HCT116 (cell line): ENCODE results near the gene SEMA6D. TPM values are rescaled to one million over a fixed set of nuclear protein-coding genes. Genes with fewer than 3 reads are reported as not detected.

Experiments
- ATAC-seq: fragments of 200-7000 bp; cut with Tn5 transposase; 2 replicates; pipeline ENCODE4 v1.9.1; 2020; ENCODE audit warnings: mild to moderate bottlenecking, moderate library complexity
- BruUV-seq: library from RNA; stranded (reverse); fragments of 400-500 nt; replicated peaks from 2 replicates; lab custom pipeline; 2021; lab: Mats Ljungman, UMichigan
- CTCF ChIA-PET: fragments of 300-600 bp; sonication (Branson Sonifier 250); formaldehyde crosslinking; loops from one replicate; lab custom pipeline; 2021; ENCODE audit warnings: antibody characterized with exemption; lab: Charles Lee
- POLR2A ChIA-PET: fragments of 300-600, 350-600 bp; sonication (Branson Sonifier 250); formaldehyde crosslinking; loops from one replicate; lab custom pipeline; 2021; ENCODE audit warnings: antibody characterized with exemption; lab: Charles Lee
- RAD21 ChIA-PET, 2 experiments: fragments of 300-600 bp; sonication (Branson Sonifier 250); formaldehyde crosslinking; loops; one replicate each; lab custom pipeline; 2023; ENCODE audit warnings: low total read pairs in 2 of 2; ENCODE audit not compliant: uncharacterized antibody in 2 of 2, unreplicated experiment in 2 of 2, low non-redundant PET in 1 of 2; lab: Charles Lee
- DNase-seq: peaks from one replicate; pipeline ENCODE4 v3.0.0-alpha.2; 2010; ENCODE audit warnings: low read depth, low spot score
- H2AFZ ChIP-seq: fragments of 200-600 bp; shearing (Covaris generic), sonication (generic); 2 replicates; pipeline ENCODE4 v1.6.1; 2017; ENCODE audit warnings: low read depth, mixed run types, mixed read lengths, antibody characterized with exemption, low read length; ENCODE audit not compliant: poor library complexity, severe bottlenecking
- H3K27ac ChIP-seq: 2 replicates; pipeline ENCODE4 v1.5.1; 2012; ENCODE audit warnings: low read depth, low read length
- H3K27me3 ChIP-seq: fragments of 200-600 bp; sonication (generic); 2 replicates; pipeline ENCODE4 v1.6.1; 2016; ENCODE audit warnings: mixed run types, low read length, mixed read lengths; ENCODE audit not compliant: insufficient read depth
- H3K36me3 ChIP-seq, 2 experiments: fragments of 200-500 bp in 1 of 2; fragments of 200-600 bp in 1 of 2; sonication (Bioruptor generic) in 1 of 2; sonication (generic) in 1 of 2; 2 replicates each; pipeline versions ENCODE4 v1.5.1 to v1.6.1; 2014 to 2016; ENCODE audit warnings: low read length in 2 of 2, inconsistent platforms in 1 of 2, mixed read lengths in 1 of 2, mixed run types in 1 of 2; ENCODE audit not compliant: insufficient read depth in 2 of 2, control insufficient read depth in 1 of 2
- H3K4me1 ChIP-seq, 2 experiments: fragments of 200-600 bp in 1 of 2; sonication (generic) in 1 of 2; 2 replicates each; pipeline versions ENCODE4 v1.5.1 to v1.6.1; 2012 to 2017; ENCODE audit warnings: low read length in 2 of 2, inconsistent platforms in 1 of 2, mild to moderate bottlenecking in 1 of 2, mixed read lengths in 1 of 2, mixed run types in 1 of 2, moderate library complexity in 1 of 2; ENCODE audit not compliant: insufficient read depth in 2 of 2, control insufficient read depth in 1 of 2
- H3K4me2 ChIP-seq: fragments of 200-600 bp; sonication (generic); 2 replicates; pipeline ENCODE4 v1.6.1; 2017; ENCODE audit warnings: mixed run types, low read length, mixed read lengths
- H3K4me3 ChIP-seq, 2 experiments: fragments of 200-600 bp in 1 of 2; sonication (generic) in 1 of 2; replicated peaks in 1 of 2; 2 replicates each; pipeline ENCODE4 v1.5.1; 2011 to 2016; ENCODE audit warnings: low read length in 2 of 2, control low read depth in 1 of 2, low read depth in 1 of 2, mild to moderate bottlenecking in 1 of 2, mixed read lengths in 1 of 2, mixed run types in 1 of 2
- H3K79me2 ChIP-seq: fragments of 200-600 bp; sonication (generic); 2 replicates; pipeline ENCODE4 v1.6.1; 2017; ENCODE audit warnings: mild to moderate bottlenecking, mixed run types, low read length, moderate library complexity, mixed read lengths; ENCODE audit not compliant: insufficient read depth
- H3K9ac ChIP-seq: fragments of 200-600 bp; sonication (generic); 2 replicates; pipeline ENCODE4 v1.6.1; 2016; ENCODE audit warnings: low read length, mixed read lengths
- H3K9me2 ChIP-seq: fragments of 200-600 bp; sonication (generic), shearing (Covaris generic); 2 replicates; pipeline ENCODE4 v1.6.1; 2017; ENCODE audit warnings: mixed run types, mild to moderate bottlenecking, moderate library complexity; ENCODE audit not compliant: insufficient read depth
- H3K9me3 ChIP-seq, 2 experiments: fragments of 200-500 bp in 1 of 2; fragments of 200-600 bp in 1 of 2; sonication (Bioruptor generic) in 1 of 2; sonication (generic) in 1 of 2; 2 replicates each; pipeline ENCODE4 v1.6.1; 2014 to 2017; ENCODE audit warnings: low read length in 2 of 2, mixed read lengths in 2 of 2, inconsistent platforms in 1 of 2, low read depth in 1 of 2, mild to moderate bottlenecking in 1 of 2, mixed run types in 1 of 2, moderate library complexity in 1 of 2; ENCODE audit not compliant: control insufficient read depth in 1 of 2, insufficient read depth in 1 of 2
- H4K20me1 ChIP-seq: fragments of 200-600 bp; sonication (generic), shearing (Covaris generic); 2 replicates; pipeline ENCODE4 v1.6.1; 2017; ENCODE audit warnings: mixed run types, mild to moderate bottlenecking, moderate library complexity; ENCODE audit not compliant: insufficient read depth
- CBX3 ChIP-seq: IDR thresholded peaks from 2 replicates; pipeline ENCODE4 v1.6.1; 2012; ENCODE audit warnings: low read depth
- CEBPB ChIP-seq: IDR thresholded peaks from 2 replicates; pipeline ENCODE4 v1.6.1; 2012; ENCODE audit warnings: low read depth
- EGR1 ChIP-seq: IDR thresholded peaks from 2 replicates; pipeline ENCODE4 v1.6.1; 2012; ENCODE audit warnings: low read depth
- EZH2 ChIP-seq: fragments of 200-600 bp; sonication (generic); IDR thresholded peaks from 2 replicates; pipeline ENCODE4 v1.6.1; 2017; ENCODE audit warnings: antibody characterized with exemption, mixed run types
- EZH2phosphoT487 ChIP-seq: fragments of 200-600 bp; IDR thresholded peaks from 2 replicates; pipeline ENCODE4 v1.6.1; 2018; ENCODE audit warnings: antibody characterized with exemption, borderline replicate concordance
- FOSL1 ChIP-seq: IDR thresholded peaks from 2 replicates; pipeline ENCODE4 v1.6.1; 2012; ENCODE audit warnings: low read depth
- JUND ChIP-seq: IDR thresholded peaks from 2 replicates; pipeline ENCODE4 v1.6.1; 2012
- POLR2A ChIP-seq: IDR thresholded peaks from 2 replicates; pipeline ENCODE4 v1.7.0; 2011; ENCODE audit warnings: borderline replicate concordance; ENCODE audit not compliant: insufficient read depth, insufficient read length; ENCODE audit errors: extremely low read depth
- POLR2AphosphoS5 ChIP-seq: IDR thresholded peaks from 2 replicates; pipeline ENCODE4 v1.6.1; 2011; ENCODE audit warnings: mild to moderate bottlenecking, low read depth, low read length, moderate library complexity
- SIN3A ChIP-seq: IDR thresholded peaks from 2 replicates; pipeline ENCODE4 v1.6.1; 2012; ENCODE audit warnings: low read depth
- YY1 ChIP-seq: IDR thresholded peaks from 2 replicates; pipeline ENCODE4 v1.6.1; 2011; ENCODE audit warnings: low read length, low read depth, moderate library complexity, mild to moderate bottlenecking; ENCODE audit not compliant: insufficient replicate concordance; ENCODE audit errors: extremely low read depth
- intact Hi-C: fragments of 100-400 bp; cut with micrococcal nuclease; formaldehyde crosslinking; loops from 2 replicates; pipeline ENCODE4 v1.10.0; 2022
- total RNA-seq: library from RNA; stranded (reverse); gene quantifications from one replicate; pipeline ENCODE4 v1.2.1, GENCODE V29; 2021; ENCODE audit not compliant: unreplicated experiment
- TF ChIP-seq, protein P1 (sequence below): IDR thresholded peaks from 2 replicates; pipeline ENCODE4 v1.6.1; 2012; ENCODE audit warnings: low read depth
- TF ChIP-seq, protein P2 (sequence below): IDR thresholded peaks from 2 replicates; pipeline ENCODE4 v1.6.1; 2012

SEMA6D gene
- total RNA-seq, 1 experiment from 2014 or later = 0.02 TPM

DNA sequence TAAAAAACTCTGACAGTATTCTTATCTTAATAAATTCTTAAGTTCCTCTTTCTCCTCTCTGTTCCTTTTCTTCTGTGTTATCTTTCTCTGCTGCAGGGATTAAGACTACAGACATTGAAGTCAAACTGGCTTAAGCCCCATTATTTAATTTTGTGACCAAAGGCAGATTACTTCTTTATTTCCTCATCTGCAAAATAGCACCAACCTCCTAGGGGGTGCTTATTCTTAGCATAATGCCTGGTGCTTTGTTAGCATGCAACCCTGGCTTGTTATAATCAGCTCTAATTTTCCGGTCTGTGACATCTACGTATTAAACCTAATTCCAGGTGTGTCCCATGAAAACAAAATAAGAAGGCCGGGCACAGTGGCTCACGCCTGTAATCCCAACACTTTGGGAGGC, 23.8 kb downstream of the SEMA6D start:
- ChIA-PET RAD21 (no interaction called here), POLR2A (no interaction called here), CTCF (no interaction called here)
- no peak for ATAC-seq
- H3K4me1 ChIP-seq = no peaks in the 10 kb centered on the region
- no peak overlapping the region for H2AFZ ChIP-seq
- intact Hi-C loops = no loop called here
- no TSS peak for BruUV-seq
- no peak overlapping the region for H3K4me3 ChIP-seq
- no peak for DNase-seq
- TF ChIP-seq POLR2A = no peak
- no peak for TF ChIP-seq EGR1
- no peak for TF ChIP-seq POLR2AphosphoS5
- TF ChIP-seq, protein P1, sequence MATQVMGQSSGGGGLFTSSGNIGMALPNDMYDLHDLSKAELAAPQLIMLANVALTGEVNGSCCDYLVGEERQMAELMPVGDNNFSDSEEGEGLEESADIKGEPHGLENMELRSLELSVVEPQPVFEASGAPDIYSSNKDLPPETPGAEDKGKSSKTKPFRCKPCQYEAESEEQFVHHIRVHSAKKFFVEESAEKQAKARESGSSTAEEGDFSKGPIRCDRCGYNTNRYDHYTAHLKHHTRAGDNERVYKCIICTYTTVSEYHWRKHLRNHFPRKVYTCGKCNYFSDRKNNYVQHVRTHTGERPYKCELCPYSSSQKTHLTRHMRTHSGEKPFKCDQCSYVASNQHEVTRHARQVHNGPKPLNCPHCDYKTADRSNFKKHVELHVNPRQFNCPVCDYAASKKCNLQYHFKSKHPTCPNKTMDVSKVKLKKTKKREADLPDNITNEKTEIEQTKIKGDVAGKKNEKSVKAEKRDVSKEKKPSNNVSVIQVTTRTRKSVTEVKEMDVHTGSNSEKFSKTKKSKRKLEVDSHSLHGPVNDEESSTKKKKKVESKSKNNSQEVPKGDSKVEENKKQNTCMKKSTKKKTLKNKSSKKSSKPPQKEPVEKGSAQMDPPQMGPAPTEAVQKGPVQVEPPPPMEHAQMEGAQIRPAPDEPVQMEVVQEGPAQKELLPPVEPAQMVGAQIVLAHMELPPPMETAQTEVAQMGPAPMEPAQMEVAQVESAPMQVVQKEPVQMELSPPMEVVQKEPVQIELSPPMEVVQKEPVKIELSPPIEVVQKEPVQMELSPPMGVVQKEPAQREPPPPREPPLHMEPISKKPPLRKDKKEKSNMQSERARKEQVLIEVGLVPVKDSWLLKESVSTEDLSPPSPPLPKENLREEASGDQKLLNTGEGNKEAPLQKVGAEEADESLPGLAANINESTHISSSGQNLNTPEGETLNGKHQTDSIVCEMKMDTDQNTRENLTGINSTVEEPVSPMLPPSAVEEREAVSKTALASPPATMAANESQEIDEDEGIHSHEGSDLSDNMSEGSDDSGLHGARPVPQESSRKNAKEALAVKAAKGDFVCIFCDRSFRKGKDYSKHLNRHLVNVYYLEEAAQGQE = no peak
- no peak for TF ChIP-seq FOSL1
- TF ChIP-seq CBX3 = no peak
- no peak for TF ChIP-seq EZH2
- no peak for TF ChIP-seq SIN3A
- no peak for TF ChIP-seq CEBPB
- no peak for TF ChIP-seq YY1
- TF ChIP-seq JUND = no peak
- no peak for TF ChIP-seq EZH2phosphoT487
- TF ChIP-seq, protein P2, sequence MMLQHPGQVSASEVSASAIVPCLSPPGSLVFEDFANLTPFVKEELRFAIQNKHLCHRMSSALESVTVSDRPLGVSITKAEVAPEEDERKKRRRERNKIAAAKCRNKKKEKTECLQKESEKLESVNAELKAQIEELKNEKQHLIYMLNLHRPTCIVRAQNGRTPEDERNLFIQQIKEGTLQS = no peak
- no peaks in the 10 kb centered on the region for H3K9me2 ChIP-seq
- no peak overlapping the region for H3K9ac ChIP-seq
- peaks cover 8 to 28% of the 10 kb centered on the region in 2 experiments; a peak in 2 of 4 replicates for H3K9me3 ChIP-seq
- no peak overlapping the region for H3K27ac ChIP-seq
- H3K36me3 ChIP-seq = no peaks in the 10 kb centered on the region
- no peak overlapping the region for H3K4me2 ChIP-seq
- H3K79me2 ChIP-seq = no peaks in the 10 kb centered on the region
- no peaks in the 10 kb centered on the region for H4K20me1 ChIP-seq
- no peaks in the 10 kb centered on the region for H3K27me3 ChIP-seq
